MM.1S (cell line): ENCODE data around the gene RASSF10.

Experiments
- CTCF ChIP-seq: fragments of 300-600 bp; sonication (generic); IDR thresholded peaks from 2 replicates; pipeline ENCODE4 v1.5.1; 2016; ENCODE audit warnings: antibody characterized with exemption, low read length, mixed read lengths
- EZH2 ChIP-seq: fragments of 300-600 bp; sonication (generic); optimal IDR thresholded peaks from 2 replicates; pipeline ENCODE3; 2017; ENCODE audit warnings: low read depth, mild to moderate bottlenecking, antibody characterized with exemption, low read length, mixed read lengths
- EZH2phosphoT487 ChIP-seq: fragments of 300-600 bp; sonication (generic); IDR thresholded peaks from 2 replicates; pipeline ENCODE4 v1.6.1; 2018; ENCODE audit warnings: antibody characterized with exemption, low read length

DNA sequence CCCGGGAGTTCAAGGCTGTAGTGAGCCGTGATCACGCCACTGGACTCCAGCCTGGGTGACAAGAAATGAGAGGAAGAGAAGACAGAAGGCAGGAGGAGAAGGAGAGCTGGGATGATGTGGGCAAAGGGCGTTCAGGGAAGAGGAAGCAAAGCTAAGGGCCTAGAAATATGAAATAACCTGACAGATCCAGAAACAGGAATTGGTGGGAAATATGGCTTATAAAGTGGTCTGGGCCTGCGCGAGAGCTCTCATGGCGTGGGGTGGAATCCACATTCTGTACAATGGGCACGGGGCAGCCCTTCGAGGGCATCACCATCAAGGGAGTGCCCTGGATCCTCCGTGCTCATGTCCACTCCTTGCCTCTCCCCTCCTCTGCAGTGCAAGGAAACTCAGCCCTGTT is 46.8 kb upstream of the RASSF10 start:
- TF ChIP-seq CTCF (no peak), EZH2phosphoT487 (no peak), EZH2 (no peak)
